Right atrium auricular region (tissue), 2 donors: ENCODE data around the gene ABCA8. TPM values are rescaled to one million over a fixed set of nuclear protein-coding genes. Genes with fewer than 3 reads are reported as not detected.
A peak's percentile ranks its signal among the peaks of the same experiment; 100 is the strongest.

Experiments
- DNase-seq: peaks from one replicate; pipeline ENCODE4 v3.0.0-alpha.2; 2019; ENCODE audit warnings: low spot score
- H3K27ac ChIP-seq, 2 donors: fragments of 200-600 bp; sonication (generic); 1 replicate in 1 of 2; 2 replicates in 1 of 2; pipeline ENCODE4 v1.5.1; 2016 to 2019
- H3K27me3 ChIP-seq, 2 donors: fragments of 200-600 bp; sonication (generic); one replicate each; pipeline versions ENCODE4 v1.5.1 to v1.6.0; 2017 to 2019
- H3K36me3 ChIP-seq: fragments of 200-600 bp; sonication (generic); one replicate; pipeline ENCODE4 v1.5.1; 2016
- H3K4me1 ChIP-seq, 2 donors: fragments of 200-600 bp; sonication (generic); one replicate each; pipeline versions ENCODE4 v1.5.1 to v1.6.0; 2017 to 2019
- H3K4me3 ChIP-seq, 2 donors: fragments of 200-600 bp; sonication (generic); 1 replicate in 1 of 2; 2 replicates in 1 of 2; pipeline ENCODE4 v1.5.1; 2017 to 2019; ENCODE audit warnings: mild to moderate bottlenecking in 1 of 2, moderate library complexity in 1 of 2
- H3K9me3 ChIP-seq, 2 donors: fragments of 200-600 bp; sonication (generic); one replicate each; pipeline ENCODE4 v1.5.1; 2019
- CTCF ChIP-seq, 2 donors: fragments of 200-600 bp; sonication (generic); IDR thresholded peaks; one replicate each; pipeline ENCODE4 v1.5.1; 2019; ENCODE audit warnings: antibody characterized with exemption in 2 of 2
- total RNA-seq, 2 donors: library from RNA; depleted of rRNA; stranded (reverse); fragments of >200 nt; gene quantifications; one replicate each; pipeline ENCODE4 v1.1.0, GENCODE V29; 2016

ABCA8 gene
- total RNA-seq, 2 donors from 2014 or later: 59.1 to 65.9 TPM

DNA sequence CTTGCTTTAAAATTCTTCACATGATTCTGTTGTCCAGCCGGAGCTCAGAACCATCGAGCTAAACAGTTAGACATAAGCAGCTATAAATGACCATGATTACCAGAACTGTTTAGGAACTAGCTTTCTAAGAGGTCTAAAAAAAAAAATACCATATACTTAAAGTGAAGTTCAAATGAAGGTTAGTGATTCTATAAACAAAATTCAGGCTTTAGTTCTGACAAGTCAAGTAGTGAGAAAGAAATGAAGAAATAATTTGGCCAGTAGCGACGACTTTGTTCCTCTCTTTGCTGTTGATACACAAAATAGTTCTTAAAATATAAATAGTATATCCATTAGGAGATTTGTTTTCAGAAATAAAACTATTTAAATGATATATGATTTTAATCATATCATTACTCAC lies 27.7 kb downstream of the ABCA8 start:
- Histone ChIP-seq H3K27ac (no peak overlapping the region), H3K4me3 (no peak overlapping the region), H3K27me3 (no peaks in the 10 kb centered on the region), H3K4me1 (no peaks in the 10 kb centered on the region), H3K9me3 (no peaks in the 10 kb centered on the region), H3K36me3 (peaks cover 34% of the 10 kb centered on the region)
- no peak for DNase-seq
- no peak for TF ChIP-seq CTCF (IDR thresholded peaks at IDR 0.05)

- no peak overlapping the region for H3K4me3 ChIP-seq
- no peaks in the 10 kb centered on the region for H3K4me1 ChIP-seq
- H3K9me3 ChIP-seq: no peaks in the 10 kb centered on the region
- no peak for DNase-seq
- H3K27me3 ChIP-seq: no peaks in the 10 kb centered on the region
- H3K36me3 ChIP-seq: peaks cover 40% of the 10 kb centered on the region
- H3K27ac ChIP-seq: no peak overlapping the region
- TF ChIP-seq CTCF (IDR thresholded peaks at IDR 0.05): no peak
Observed at GRCh38 chr17:68924793-68925720, 30.1 kb downstream of the ABCA8 start.

DNA sequence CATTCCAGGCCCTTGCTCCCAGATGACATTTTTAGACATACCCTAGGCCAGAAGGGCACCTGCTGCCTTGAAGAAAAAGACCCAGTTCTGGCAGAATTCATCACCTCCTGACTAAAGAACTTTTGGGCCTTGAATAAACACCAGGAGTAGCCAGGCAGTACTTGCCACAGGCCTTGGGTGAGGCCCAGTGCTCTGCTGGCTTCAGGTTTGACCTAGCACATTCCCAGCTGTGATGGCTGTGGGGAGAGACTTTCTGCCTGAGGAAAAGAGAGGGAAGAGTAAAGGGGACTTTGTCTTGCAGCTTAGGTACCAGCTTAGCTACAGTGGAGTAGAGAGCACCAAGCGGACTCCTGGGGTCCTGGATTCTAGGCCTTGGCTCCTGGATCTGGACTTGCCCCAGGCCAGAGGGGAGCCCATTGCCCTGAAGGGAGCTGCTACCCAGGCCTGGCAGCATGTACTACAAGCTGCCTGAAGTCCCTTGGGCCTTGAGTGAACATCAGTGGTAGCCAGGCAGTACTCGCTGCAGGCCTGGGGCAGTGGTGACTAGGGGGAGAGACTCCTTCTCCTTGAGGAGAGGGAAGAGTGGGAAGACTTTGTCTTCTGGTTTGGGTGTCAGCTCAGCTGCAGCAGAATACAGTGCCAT lies 44.3 kb downstream of the ABCA8 start:
- no peaks in the 10 kb centered on the region for H3K9me3 ChIP-seq
- H3K27me3 ChIP-seq: no peaks in the 10 kb centered on the region
- peaks cover 54% of the 10 kb centered on the region for H3K36me3 ChIP-seq
- peaks cover 0 to 18% of the 10 kb centered on the region in 2 donors for H3K4me1 ChIP-seq
- no peak for TF ChIP-seq CTCF (IDR thresholded peaks at IDR 0.05)
- no peak overlapping the region for H3K4me3 ChIP-seq
- DNase-seq: no peak
- H3K27ac ChIP-seq: peak overlapping the region; percentile 56 to 68

GRCh38 chr17:68910251-68910705 lies 44.9 kb downstream of the ABCA8 start:
- peak overlapping the region; percentile 56 to 68 for H3K27ac ChIP-seq

GRCh38 chr17:68909066-68909465 lies 46.1 kb downstream of the ABCA8 start:
- H3K27me3 ChIP-seq: no peaks in the 10 kb centered on the region
- H3K9me3 ChIP-seq: no peaks in the 10 kb centered on the region
- H3K4me1 ChIP-seq: peaks cover 0 to 18% of the 10 kb centered on the region in 2 donors
- TF ChIP-seq CTCF (IDR thresholded peaks at IDR 0.05): no peak
- peak overlapping the region; percentile 56 to 68 for H3K27ac ChIP-seq
- H3K4me3 ChIP-seq: no peak overlapping the region
- peaks cover 59% of the 10 kb centered on the region for H3K36me3 ChIP-seq
- DNase-seq: peak; percentile 77

More at GRCh38 chr17:68910251-68910705, 44.9 kb downstream of the ABCA8 start:
- no peak for DNase-seq
- peaks cover 53% of the 10 kb centered on the region for H3K36me3 ChIP-seq
- no peaks in the 10 kb centered on the region for H3K27me3 ChIP-seq
- no peak overlapping the region for H3K4me3 ChIP-seq
- peaks cover 0 to 18% of the 10 kb centered on the region in 2 donors for H3K4me1 ChIP-seq
- peak in 1 of 2 donors; percentile 17 for TF ChIP-seq CTCF (IDR thresholded peaks at IDR 0.05)
- H3K9me3 ChIP-seq: no peaks in the 10 kb centered on the region
